Measurements from ENCODE around the gene GPR62.
"Not testable (repeated sequence)": the region's sequence is repeated elsewhere in the genome, so short reads cannot be mapped to it uniquely, and the experiment has no call there.

Gene GPR62

GRCh38 chr3:51992017-51992682 is 37.0 kb downstream of the GPR62 start:
- no peak for DNase-seq
- ATAC-seq: no peak

GRCh38 chr3:51993657-51994056 is 38.5 kb downstream of the GPR62 start:
- DNase-seq, ATAC-seq: not testable (repeated sequence)

- ATAC-seq (no peak), DNase-seq (no peak)
Observed at GRCh38 chr3:51994530-51994929, 39.3 kb downstream of the GPR62 start.

DNA sequence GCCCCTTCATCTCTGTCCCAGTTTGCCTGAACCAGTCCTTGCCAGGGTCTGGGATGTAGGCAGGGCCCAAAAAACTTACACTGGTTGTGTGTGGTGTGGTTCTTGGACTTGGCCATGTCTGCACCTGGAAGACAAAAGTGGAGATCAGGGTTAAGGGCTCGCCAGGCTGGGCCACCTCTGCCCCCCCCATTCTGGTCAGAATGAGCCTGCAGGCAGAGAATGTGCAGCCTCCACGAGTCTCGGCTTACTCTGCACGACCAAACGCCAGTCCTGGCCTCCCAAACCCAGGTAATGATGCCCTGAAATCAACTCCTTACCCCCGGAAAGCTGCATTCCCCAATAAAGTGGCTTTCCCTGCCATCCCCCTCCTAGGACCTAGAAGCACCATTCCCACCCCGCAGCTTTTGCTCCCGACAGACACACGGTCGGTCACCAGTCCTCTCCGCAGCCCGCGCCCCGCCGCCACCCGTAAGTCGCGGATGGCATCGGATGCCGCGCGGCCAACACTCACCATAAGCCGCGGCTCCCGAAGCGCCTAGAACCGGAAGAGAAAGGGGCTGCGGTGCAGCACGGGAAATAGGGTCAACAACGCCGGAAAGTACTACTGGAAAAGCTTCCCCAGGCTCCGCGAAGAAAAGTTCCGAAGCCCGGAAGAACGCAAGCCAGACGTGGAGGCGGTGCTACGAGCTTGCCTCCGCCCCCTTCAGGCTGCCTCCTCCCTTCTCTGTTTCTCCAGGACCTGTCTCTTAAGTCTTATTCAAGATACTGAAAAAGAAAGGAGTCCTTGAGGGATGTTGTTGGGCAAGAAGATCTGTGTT is 40.4 kb downstream of the GPR62 start, which contains the start of gene RPL29:
TSS of gene RPL29 (minus strand) at position 550 of the 818 bp plus-strand sequence. CDS start at position 116, 434 bp downstream.
- DNase-seq (peak; percentile 91), ATAC-seq (peak; percentile 87)

GRCh38 chr3:51997172-51997571 is 42.0 kb downstream of the GPR62 start:
- DNase-seq (no peak), ATAC-seq (no peak)

- DNase-seq (no peak), ATAC-seq (no peak)
Observed at GRCh38 chr3:51997935-51998596, 42.9 kb downstream of the GPR62 start.

DNA sequence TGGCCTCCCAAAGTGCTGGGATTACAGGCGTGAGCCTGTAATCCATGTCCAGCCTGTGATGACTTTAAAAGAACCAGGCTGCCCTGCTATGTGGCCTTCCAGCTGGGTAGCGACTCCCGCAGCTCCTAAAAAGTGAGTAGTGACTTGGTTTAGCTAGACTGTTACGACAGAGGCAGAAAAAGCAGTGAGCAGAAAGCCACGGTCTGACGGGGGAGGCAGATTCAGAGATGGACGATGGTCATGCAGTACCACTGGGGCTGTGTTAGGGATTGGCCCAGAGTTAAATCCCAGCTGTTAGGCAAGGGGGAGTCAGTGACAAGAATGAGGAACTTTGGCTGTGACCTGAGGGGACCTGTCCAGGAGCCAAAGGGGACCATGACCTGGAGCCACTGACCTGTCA is 43.6 kb downstream of the GPR62 start:
- ATAC-seq (no peak), DNase-seq (no peak)

DNA sequence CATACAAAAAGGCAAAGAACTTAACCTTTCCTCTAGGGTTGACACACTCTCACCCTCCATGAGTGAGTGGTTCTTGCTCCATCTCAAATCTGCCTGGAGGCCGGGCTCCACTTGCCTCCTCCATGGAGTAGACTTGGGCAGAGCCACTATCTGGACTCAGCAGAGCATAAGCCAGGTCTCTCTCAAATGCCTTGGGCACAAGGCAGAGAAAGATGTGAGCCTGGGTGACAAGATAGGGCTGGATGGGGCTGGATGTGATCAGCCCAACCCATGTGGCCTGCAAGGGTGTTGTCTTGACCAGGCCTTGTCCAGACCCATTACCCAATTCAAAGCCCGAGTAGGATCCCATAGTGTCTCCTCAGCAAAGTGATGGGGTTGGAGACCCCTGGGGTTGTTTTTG is 44.7 kb downstream of the GPR62 start:
- ATAC-seq (no peak), DNase-seq (no peak)

- DNase-seq: peak; percentile 89
- ATAC-seq: peak; percentile 94
Observed at GRCh38 chr3:52001443-52001974, 46.3 kb downstream of the GPR62 start.

- DNase-seq (no peak), ATAC-seq (no peak)
Observed at GRCh38 chr3:52002748-52003147, 47.6 kb downstream of the GPR62 start.

GRCh38 chr3:52004163-52004787 is 49.1 kb downstream of the GPR62 start:
- no peak for ATAC-seq
- DNase-seq: no peak

DNA sequence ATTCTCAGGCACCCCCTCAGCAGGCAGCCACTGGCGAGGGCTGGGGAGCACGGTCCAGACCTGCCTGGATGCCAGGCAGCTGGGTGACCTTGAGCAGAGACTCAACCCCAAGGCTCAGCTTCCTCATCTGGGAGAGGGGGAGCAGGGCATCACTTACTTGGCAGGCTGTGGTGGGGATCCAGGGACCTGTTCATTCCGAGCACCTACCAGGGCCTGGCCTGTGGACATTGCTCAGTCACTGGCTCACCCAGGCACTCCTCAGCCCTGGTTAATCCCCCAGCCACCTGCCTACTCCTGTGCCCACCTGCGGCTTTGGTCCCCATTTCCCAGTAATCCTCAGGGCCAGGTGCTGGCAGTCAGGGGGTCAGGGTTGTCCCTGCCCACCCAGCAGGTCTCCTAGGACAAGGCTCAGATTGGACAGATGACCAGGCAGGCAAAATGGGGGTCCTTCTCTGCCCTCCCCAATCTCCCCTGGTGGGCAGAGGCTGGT is 49.8 kb downstream of the GPR62 start:
- no peak for ATAC-seq

GRCh38 chr3:52005571-52005986 is 50.4 kb downstream of the GPR62 start:
- ATAC-seq (no peak), DNase-seq (no peak)

More for the DNA sequence above, 49.8 kb downstream of the GPR62 start:
- no peak for DNase-seq

- ATAC-seq: no peak
- DNase-seq: no peak
Observed at GRCh38 chr3:52006017-52006819, 51.0 kb downstream of the GPR62 start.

DNA sequence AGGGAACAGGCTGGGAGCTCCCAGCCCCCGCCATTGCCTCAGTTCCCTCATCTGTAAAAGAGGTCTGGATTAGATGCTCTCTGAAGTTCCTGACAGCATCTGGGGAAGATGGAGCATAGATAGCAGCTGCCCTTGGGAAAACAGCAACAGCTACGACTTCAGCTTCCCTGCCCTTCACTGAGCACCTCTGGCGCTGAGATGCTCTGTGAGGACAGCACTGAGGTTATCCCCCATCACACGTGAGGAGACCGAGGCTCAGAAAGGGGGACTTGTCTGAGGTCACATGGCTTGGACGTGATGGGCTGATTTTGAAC is 51.6 kb downstream of the GPR62 start:
- ATAC-seq: no peak
- no peak for DNase-seq
